HFFc6 (cell line): ENCODE measurements around the gene SGCG. TPM values are rescaled to one million over a fixed set of nuclear protein-coding genes. Genes with fewer than 3 reads are reported as not detected.

Experiments
- DNase-seq: peaks from one replicate; pipeline ENCODE4 v3.0.0-alpha.2; 2018
- H3K27ac Mint-ChIP-seq: 2 replicates; pipeline ENCODE4 v1.8.0; 2020; ENCODE audit warnings: mild to moderate bottlenecking, mixed read lengths
- H3K27me3 Mint-ChIP-seq: 2 replicates; pipeline ENCODE4 v1.8.0; 2021; ENCODE audit warnings: mild to moderate bottlenecking, moderate library complexity, mixed read lengths; ENCODE audit not compliant: insufficient read depth
- H3K36me3 Mint-ChIP-seq: 2 replicates; pipeline ENCODE4 v1.8.0; 2021; ENCODE audit warnings: low read depth, mixed read lengths
- H3K4me1 Mint-ChIP-seq: 2 replicates; pipeline ENCODE4 v1.8.0; 2020; ENCODE audit warnings: low read depth, mixed read lengths
- H3K4me3 Mint-ChIP-seq: 2 replicates; pipeline ENCODE4 v1.8.0; 2020; ENCODE audit warnings: mild to moderate bottlenecking, moderate library complexity, mixed read lengths
- H3K9me3 Mint-ChIP-seq: 2 replicates; pipeline ENCODE4 v1.8.0; 2020; ENCODE audit warnings: mild to moderate bottlenecking, mixed read lengths
- total RNA-seq, 6 experiments: library from RNA; stranded (reverse); fragmentation: NEBNext Ultra II Directional; extraction: Animal tissue kit (Norgen Biotek cat#: 25700); gene quantifications; 2 replicates in 1 of 6; 3 replicates in 5 of 6; pipeline ENCODE4 v1.2.3, GENCODE V29; 2021
- TF ChIP-seq, protein P1 (sequence below): fragments of 200-600 bp; sonication (generic); IDR thresholded peaks from 2 replicates; pipeline ENCODE4 v1.5.0; 2021; ENCODE audit warnings: antibody characterized with exemption, mild to moderate bottlenecking

The SGCG gene
- total RNA-seq, 6 experiments from 2014 or later, result not detected

DNA sequence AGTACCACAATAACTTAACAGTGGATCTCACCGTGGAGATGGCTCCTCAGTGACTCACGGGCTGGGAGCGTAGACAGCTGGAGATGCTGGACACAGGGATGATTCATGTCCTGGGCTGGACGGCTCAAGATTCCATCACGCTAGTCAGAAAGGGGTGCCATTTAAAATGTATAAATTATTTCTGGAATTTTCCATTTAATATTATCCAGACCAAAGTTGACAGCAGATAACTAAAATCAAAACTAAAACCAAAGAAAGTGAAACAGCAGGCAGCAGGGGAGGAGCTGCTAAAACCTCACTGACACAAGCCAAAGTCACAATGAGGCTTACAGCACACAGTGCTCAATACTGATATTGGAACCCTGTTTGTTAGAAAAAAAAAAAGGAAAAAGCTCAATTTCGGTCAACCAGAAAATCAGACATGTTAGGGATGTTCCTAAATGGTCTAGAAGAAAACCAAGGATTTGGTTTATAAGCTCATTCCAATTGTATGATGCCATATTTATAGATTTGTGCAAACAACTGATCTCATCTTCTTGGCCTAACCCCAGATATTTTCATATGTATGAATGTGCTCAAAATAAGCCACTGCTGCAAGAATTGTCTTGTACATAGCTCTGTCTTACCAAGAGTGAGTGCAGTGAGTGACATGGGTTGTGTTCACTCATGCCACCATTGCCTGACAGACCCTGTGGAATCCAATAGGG lies 140.9 kb downstream of the SGCG start:
- TF ChIP-seq, protein P1, sequence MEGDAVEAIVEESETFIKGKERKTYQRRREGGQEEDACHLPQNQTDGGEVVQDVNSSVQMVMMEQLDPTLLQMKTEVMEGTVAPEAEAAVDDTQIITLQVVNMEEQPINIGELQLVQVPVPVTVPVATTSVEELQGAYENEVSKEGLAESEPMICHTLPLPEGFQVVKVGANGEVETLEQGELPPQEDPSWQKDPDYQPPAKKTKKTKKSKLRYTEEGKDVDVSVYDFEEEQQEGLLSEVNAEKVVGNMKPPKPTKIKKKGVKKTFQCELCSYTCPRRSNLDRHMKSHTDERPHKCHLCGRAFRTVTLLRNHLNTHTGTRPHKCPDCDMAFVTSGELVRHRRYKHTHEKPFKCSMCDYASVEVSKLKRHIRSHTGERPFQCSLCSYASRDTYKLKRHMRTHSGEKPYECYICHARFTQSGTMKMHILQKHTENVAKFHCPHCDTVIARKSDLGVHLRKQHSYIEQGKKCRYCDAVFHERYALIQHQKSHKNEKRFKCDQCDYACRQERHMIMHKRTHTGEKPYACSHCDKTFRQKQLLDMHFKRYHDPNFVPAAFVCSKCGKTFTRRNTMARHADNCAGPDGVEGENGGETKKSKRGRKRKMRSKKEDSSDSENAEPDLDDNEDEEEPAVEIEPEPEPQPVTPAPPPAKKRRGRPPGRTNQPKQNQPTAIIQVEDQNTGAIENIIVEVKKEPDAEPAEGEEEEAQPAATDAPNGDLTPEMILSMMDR, result no peak
- Mint-ChIP-seq H3K27me3 (no peaks in the 10 kb centered on the region), H3K27ac (peak overlapping the region; percentile 86), H3K4me1 (peaks cover 78% of the 10 kb centered on the region), H3K4me3 (peak overlapping the region; percentile 86), H3K9me3 (no peaks in the 10 kb centered on the region), H3K36me3 (peaks cover 6% of the 10 kb centered on the region)
- DNase-seq, result peak; percentile 90

DNA sequence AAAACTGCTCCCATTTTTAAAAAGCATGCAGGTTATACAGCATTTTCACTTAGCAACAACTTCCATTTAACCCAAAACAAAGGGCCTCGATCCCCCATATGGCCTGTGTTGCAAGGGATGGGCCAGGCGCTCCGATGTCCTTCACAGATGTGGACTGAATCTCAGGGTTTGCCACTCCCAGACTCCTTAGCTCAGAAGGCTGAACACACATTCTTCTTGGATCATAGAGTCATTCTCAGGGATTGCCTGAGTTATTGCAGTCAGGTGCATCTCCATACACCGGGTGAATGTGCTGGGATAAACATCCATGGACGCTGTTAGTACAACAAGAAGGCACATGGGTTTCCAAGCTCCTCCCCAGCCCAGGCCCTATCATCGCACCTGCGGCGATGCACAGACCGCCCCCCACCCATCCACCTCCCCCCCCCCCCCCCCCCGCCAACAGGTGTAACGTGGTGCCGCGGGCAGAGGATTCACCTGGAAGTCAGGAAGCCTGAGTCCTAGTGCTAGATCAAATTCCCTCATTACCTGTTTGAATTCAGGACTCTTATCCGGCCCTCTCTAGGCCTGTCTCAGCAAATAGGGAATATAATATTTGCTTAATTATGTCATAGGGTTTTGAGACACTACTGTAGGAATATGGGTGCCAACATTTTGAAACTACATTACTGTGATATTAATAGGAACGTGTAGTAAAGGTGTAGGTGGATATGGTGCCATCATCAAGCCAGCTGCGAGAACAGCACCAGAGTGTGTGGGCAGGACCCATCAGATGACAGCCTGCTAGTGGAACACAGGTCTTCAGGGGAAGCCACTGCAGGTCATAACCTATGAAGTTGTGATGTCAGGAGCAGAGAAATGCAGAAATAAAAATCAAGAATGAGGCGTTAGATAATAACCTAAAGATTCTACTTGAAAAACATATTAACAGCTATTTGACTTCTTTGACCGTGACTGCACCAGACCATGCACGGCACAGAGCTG lies 141.9 kb downstream of the SGCG start:
- peak overlapping the region; percentile 86 for H3K27ac Mint-ChIP-seq
- H3K36me3 Mint-ChIP-seq, result peaks cover 6% of the 10 kb centered on the region
- no peak for DNase-seq
- TF ChIP-seq, protein P1, result no peak
- peaks cover 78% of the 10 kb centered on the region for H3K4me1 Mint-ChIP-seq
- H3K4me3 Mint-ChIP-seq, result peak overlapping the region; percentile 86
- H3K27me3 Mint-ChIP-seq, result peaks cover 2% of the 10 kb centered on the region; the same call in 1 of the 2 replicates
- H3K9me3 Mint-ChIP-seq, result no peaks in the 10 kb centered on the region

DNA sequence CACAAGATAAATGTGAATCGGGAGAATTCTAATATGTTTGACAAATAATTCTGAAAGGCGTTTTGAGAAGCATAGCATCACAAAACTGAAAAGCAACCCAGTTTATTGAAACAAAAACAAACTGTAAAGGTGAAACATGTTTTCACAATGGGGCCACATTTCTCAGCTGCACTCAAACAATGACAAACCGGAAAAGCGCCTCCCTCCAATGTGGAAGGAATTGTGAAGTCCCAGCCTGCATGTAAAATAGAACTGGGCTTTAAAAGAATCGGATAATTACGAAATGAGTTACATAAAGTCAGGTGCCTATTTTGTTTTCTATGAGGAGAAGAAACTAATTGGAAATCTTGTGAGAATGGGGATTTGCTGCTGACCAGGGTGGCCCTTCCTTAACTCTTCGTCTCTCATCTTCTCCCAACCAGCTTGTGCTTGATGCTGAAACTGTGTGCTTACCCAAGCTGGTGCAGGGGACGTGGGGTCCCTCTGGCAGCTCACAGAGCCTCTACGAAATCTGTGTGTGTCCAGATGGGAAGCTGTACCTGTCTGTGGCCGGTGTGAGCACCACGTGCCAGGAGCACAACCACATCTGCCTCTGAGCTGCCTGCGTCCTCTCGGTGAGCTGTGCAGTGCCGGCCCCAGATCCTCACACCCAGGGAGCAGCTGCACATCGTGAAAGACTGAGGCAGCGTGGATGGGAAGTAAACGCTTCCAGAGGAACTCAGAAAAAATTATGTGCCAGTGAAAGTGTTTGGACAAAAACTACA lies 143.3 kb downstream of the SGCG start:
- H3K27me3 Mint-ChIP-seq, result peaks cover 3% of the 10 kb centered on the region; the same call in 1 of the 2 replicates
- peaks cover 71% of the 10 kb centered on the region for H3K4me1 Mint-ChIP-seq
- H3K36me3 Mint-ChIP-seq, result no peaks in the 10 kb centered on the region; the same call in 1 of the 2 replicates
- TF ChIP-seq, protein P1, result no peak
- H3K9me3 Mint-ChIP-seq, result no peaks in the 10 kb centered on the region
- DNase-seq, result peak; percentile 7
- peak overlapping the region; percentile 61; the same call in 1 of the 2 replicates for H3K4me3 Mint-ChIP-seq
- peak overlapping the region; percentile 77 for H3K27ac Mint-ChIP-seq

DNA sequence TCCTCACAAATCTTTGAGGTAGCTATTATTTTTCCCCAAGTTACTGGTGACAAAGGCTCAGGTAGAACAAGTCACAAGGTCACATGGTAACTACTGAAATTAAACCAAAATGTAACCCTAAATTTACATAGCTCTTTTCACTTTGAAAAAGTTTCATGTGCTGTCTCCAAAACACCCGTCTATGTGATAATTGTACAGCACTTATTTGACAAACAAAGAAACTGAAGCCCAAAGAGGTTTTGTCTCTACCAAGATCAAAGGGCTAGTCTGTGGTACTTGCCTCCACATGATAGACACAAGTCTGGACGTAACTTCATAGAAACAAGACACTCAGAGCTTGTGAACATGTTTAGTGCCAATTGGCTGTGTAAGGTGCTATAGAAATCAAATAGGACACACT lies 144.4 kb downstream of the SGCG start:
- no peak overlapping the region; the same call in 1 of the 2 replicates for H3K27ac Mint-ChIP-seq
- H3K9me3 Mint-ChIP-seq, result no peaks in the 10 kb centered on the region
- TF ChIP-seq, protein P1, result no peak
- peaks cover 61% of the 10 kb centered on the region for H3K4me1 Mint-ChIP-seq
- DNase-seq, result no peak
- H3K36me3 Mint-ChIP-seq, result peaks cover 6% of the 10 kb centered on the region; the same call in 1 of the 2 replicates
- no peak overlapping the region for H3K4me3 Mint-ChIP-seq
- H3K27me3 Mint-ChIP-seq, result peaks cover 3% of the 10 kb centered on the region; the same call in 1 of the 2 replicates

DNA sequence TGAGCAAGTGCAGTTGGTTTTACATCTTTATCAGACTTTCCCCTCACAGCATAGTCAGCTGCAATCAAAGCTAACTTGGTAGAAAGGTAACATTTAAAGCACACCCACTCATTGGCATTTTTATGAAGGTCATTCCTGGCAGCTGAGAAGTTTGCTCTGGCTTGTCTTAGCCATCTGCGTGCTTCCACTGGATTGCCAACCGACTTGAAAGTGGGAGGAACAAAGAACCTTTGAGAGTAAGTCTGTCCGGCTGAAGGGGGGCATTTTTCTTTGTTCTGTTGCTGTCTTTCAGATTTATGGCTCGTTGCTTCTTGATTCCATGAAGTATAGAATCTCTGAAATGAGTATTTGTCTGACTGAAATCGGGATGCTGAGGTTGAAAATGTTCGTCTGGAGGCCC lies 149.6 kb downstream of the SGCG start:
- no peak overlapping the region for H3K4me3 Mint-ChIP-seq
- H3K27ac Mint-ChIP-seq, result no peak overlapping the region
- H3K4me1 Mint-ChIP-seq, result peaks cover 24% of the 10 kb centered on the region
- no peak for DNase-seq
- TF ChIP-seq, protein P1, result no peak
- no peaks in the 10 kb centered on the region for H3K9me3 Mint-ChIP-seq
- H3K27me3 Mint-ChIP-seq, result peaks cover 3% of the 10 kb centered on the region; the same call in 1 of the 2 replicates
- peaks cover 54% of the 10 kb centered on the region for H3K36me3 Mint-ChIP-seq
